Activated CD4-positive, alpha-beta T cell treated with anti-CD3 and anti-CD28 coated beads for 24 hours (primary cell): Measurements from ENCODE around the gene TENM4.

Experiments
- DNase-seq, 2 donors: peaks; one replicate each; pipeline ENCODE4 v3.0.0-alpha.2; 2020; ENCODE audit warnings: low read depth in 2 of 2

The TENM4 gene

GRCh38 chr11:79084382-79084781, 356.4 kb downstream of the TENM4 start:
- no peak for DNase-seq

DNA sequence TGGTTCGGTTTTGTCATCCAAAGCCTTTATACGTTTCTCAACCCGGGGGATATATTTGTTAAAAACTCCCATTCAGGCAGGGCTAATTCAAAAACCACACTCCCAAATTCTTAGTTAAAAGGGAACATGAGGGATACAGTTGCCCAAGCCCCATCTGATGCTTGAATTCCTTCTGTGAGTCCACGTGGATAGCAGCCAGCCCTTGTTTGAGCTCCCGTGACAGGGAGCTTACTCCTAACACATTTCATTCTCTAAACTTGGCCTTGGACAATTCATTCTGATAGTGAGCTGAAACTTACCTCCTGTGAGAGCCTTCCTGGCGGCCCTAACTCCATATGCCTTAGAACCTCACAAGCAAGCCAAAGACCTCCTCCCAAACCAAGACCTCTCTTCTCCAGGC, 357.5 kb downstream of the TENM4 start:
- no peak for DNase-seq

- DNase-seq = no peak
Measured at GRCh38 chr11:79082907-79083306, 357.9 kb downstream of the TENM4 start.

DNA sequence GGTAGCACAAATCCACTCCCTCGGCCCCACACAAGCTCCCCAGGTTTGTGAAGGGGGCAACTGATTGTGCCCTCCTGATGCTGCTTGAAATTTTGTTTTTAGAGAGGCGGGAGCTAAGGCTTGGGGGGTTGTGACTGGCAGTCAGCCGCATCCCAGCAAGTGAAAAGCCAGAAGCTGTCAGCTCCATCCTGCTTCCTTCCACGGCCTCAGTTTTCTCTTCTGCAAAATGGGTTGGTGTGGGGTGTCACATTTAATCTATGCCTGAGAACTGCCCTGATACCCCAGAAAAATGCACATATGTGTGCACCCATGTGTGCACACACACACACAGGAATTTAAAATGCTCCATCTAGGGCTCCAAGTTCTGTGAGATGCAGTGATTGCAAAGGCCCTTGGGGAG, 358.6 kb downstream of the TENM4 start:
- DNase-seq = no peak

- no peak for DNase-seq
Measured at GRCh38 chr11:79081471-79082031, 359.3 kb downstream of the TENM4 start.

DNA sequence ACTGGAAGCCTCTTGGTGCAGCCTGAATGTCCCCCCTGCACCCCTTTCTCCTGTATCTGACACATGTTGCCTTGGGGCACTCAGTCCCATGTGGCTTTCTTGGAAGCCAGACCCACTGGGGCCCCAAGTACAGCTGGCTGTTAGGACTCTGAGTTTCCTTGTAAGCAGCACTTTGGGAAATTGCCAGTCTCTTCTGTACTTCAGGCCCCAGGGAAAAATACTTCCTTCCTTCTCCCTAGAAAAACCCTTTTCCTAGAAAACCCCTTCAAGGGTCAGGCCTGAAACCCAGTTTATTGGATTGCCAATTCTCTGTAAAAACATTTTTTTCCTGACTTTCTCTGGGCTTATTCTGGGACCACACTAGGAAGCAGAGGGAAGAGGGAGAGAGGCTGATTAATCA, 360.3 kb downstream of the TENM4 start:
- DNase-seq = no peak

DNA sequence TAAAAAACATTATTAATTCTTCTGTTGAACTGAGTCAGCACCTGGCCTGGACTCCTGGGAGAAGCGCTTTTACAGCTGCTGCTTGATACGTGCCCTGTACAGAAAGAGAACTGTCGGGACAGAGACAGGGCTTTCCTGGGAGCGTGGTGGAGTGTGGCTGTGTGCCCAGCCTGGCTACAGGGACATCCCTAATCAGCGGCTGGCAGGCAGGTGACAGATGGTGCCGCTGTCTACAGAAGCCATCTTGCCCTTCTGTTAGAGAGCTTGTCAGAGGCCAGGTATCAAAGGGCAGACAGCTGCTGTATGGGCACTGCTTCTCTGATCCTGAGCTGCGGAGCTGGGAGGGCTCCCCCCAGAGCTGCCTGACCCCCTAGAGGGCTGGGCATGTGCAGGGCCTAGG, 361.8 kb downstream of the TENM4 start:
- no peak for DNase-seq

- no peak for DNase-seq
Measured at GRCh38 chr11:79078456-79078855, 362.4 kb downstream of the TENM4 start.

GRCh38 chr11:79077702-79078330, 363.0 kb downstream of the TENM4 start:
- DNase-seq = no peak

DNA sequence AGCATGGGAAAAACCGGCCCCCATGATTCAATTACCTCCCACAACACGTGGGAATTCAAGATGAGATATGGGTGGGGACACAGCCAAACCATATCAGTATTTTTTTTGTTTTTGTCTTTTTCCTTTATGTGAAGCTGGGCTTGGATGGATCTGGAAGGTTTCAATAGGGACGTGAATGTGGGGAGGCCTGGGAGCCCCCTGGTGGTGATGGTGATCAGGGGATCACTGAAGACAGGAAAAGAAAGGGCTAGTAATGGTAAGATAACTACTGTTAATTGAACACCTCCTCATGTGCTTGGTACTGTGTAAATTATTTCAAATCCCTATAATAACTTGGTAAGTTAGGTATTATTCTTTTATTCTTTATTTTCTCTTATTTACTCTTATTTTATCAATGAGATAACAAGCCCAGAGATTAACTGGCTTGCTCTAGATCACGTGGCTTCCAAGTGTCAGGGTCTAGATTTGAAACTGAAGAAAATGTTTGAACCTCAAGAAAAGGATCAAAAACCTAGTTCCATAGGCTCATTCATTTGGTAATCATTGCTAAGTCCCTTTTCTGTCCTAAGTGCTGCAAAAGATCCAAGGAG, 364.2 kb downstream of the TENM4 start:
- no peak for DNase-seq

- no peak for DNase-seq
Measured at GRCh38 chr11:79074547-79074946, 366.3 kb downstream of the TENM4 start.

GRCh38 chr11:79071190-79071589, 369.6 kb downstream of the TENM4 start:
- DNase-seq = no peak

DNA sequence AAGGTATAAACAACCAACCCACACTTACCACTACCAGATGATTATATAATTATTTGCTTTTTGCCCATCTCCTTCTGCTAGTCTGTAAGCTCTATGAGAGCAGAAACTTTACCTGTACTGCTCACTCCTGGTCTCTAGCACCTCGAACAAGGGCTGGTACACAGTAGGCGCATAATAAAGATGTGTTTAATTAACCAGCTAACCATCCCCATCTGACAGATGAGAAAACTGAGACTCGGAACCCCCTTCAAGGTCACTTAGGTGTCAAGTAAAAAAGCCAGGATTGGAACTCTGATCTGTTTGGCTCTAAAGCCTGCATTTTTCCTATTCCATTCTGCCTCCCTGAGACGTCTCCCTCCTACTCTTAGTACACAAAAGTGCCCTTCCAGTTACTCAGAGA, 370.3 kb downstream of the TENM4 start:
- DNase-seq = no peak

- DNase-seq = no peak
Measured at GRCh38 chr11:79069504-79069903, 371.3 kb downstream of the TENM4 start.

DNA sequence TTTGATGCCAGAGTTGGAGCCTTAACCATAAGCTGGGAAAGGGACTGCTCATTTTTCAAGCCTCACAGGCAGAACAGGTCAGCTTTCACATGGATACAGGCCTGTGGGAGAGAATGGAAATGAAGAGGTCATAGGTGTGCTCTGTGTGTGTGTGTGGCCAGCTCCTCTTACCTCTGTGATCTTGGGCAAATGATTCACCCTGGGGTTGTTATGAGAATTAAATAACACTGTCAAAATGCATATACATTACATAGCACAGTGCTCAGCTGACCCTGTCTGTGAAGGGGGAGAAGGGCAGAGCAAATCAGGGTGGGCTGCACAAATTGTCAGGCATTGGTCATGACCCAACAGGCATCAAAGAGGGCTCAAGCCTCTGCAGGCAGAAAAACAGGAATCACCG, 372.5 kb downstream of the TENM4 start:
- DNase-seq = no peak

- no peak for DNase-seq
Measured at GRCh38 chr11:79067352-79067679, 373.5 kb downstream of the TENM4 start.

GRCh38 chr11:79066456-79067351, 374.1 kb downstream of the TENM4 start:
- DNase-seq = no peak

GRCh38 chr11:79062814-79063762, 377.7 kb downstream of the TENM4 start:
- no peak for DNase-seq

- no peak for DNase-seq
Measured at GRCh38 chr11:79060081-79060953, 380.5 kb downstream of the TENM4 start.

DNA sequence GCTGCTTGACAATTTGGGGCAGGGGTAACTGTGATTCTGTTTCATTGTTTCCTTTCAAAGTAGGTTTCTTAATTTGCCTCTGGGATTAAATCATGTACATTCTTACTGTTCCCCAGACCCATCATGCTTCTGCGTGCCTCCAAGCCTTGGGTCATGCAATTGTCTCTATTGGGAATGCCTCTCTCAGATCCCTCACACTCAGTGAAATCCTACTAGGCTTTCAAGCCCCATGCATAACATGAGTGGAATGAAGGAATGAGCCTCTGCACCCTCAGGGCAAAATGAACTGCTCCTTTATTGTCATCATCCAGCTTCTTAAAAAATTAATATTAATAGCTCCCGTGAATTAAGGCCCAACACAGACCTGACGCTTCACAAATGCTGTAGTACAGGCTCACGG, 381.7 kb downstream of the TENM4 start:
- DNase-seq = no peak
